ENCODE measurements around the gene HRAS. TPM values are rescaled to one million over a fixed set of nuclear protein-coding genes. Genes with fewer than 3 reads are reported as not detected.
A peak's percentile ranks its signal among the peaks of the same experiment; 100 is the strongest.

HRAS gene
- total and polyA plus RNA-seq, 2 experiments from 2014 or later: 62.1 to 76.9 TPM

DNA sequence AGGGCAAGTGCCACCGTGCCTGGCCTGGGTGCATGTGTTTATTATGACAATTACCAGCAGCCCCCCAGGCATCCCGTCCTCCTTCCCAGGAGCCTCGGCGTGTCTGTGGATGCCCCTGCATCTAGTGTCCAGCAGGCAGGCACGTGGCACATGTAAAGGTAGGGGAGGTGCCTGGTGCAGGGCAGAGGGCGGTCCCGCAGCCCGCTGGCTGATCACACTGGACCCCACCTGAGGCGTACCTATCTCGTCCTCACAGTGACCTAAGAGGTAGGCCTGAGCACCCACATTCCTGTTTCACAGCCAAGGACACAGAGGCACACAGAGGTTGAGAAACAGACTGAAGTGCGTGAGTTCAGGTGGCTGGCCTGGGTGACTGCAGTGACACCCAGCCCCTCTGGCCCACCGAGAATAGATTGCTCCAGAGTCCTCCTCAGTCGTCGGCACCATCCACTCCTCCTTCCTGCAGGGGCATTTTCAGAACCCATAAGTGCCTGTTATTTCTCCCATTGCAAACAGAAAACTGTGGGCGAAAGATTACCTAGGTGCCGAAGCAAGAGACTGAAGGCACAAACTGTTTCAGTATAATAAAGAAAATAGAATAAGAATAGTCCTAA, 37.9 kb upstream of the HRAS start:
- no peak for DNase-seq
- Histone ChIP-seq H3F3A (ENCODE audit: insufficient read depth) (peaks cover 10% of the 10 kb centered on the region), H3K4me1 (ENCODE audit: insufficient read depth) (peaks cover 16% of the 10 kb centered on the region), H4K20me1 (ENCODE audit: insufficient read depth) (no peaks in the 10 kb centered on the region), H3K27ac (no peak overlapping the region), H2AFZ (no peak overlapping the region), H3K9ac (no peak overlapping the region), H3K27me3 (replicated peaks; ENCODE audit: insufficient read depth) (no peaks in the 10 kb centered on the region), H3K4me2 (ENCODE audit: unreplicated experiment) (no peak overlapping the region), H3K36me3 (ENCODE audit: low read depth) (no peaks in the 10 kb centered on the region), H3K79me2 (ENCODE audit: insufficient read depth) (peaks cover 16% of the 10 kb centered on the region), H3K4me3 (no peak overlapping the region), H3K9me2 (ENCODE audit: insufficient read depth) (no peaks in the 10 kb centered on the region), H3K9me3 (ENCODE audit: low read depth) (no peaks in the 10 kb centered on the region)
- TF ChIP-seq EZH2phosphoT487 (IDR thresholded peaks at IDR 0.05; ENCODE audit: insufficient read depth, low read depth): no peak
- TF ChIP-seq EZH2 (IDR thresholded peaks at IDR 0.05; ENCODE audit: insufficient read depth, poor library complexity, severe bottlenecking): no peak
- in situ Hi-C loops (cut with MboI): no loop called here
- 93 to 94% methylated on average over 16 of the region's 16 CpGs for WGBS, 2 experiments (ENCODE audit: low coverage in 1 of 2, low lambda C conversion rate in 2 of 2, missing lambda C conversion rate in 2 of 2)

DNA sequence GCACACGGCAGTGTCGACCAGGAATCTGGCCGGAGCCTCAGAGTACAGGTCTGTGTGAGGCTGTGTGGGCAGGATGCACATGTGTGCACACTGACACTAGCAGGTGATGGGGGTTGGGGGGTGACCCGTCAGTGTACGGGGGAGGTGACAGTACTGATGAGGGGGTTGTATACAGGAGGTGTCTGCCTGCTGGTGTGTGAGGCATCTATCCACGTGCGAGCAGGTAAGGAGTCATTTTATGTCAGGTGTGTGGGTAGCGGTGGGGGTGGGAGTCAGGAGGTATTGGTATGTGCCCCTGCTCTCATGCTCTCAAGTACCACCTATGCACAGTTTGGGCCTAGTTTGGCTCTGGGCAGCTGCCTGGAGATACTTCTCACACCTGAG, 36.4 kb upstream of the HRAS start:
- Histone ChIP-seq H3K4me2 (ENCODE audit: unreplicated experiment) (no peak overlapping the region), H3K4me3 (no peak overlapping the region), H3K36me3 (ENCODE audit: low read depth) (peaks cover 3% of the 10 kb centered on the region), H3K9me2 (ENCODE audit: insufficient read depth) (no peaks in the 10 kb centered on the region), H3K9me3 (ENCODE audit: low read depth) (no peaks in the 10 kb centered on the region), H3K9ac (no peak overlapping the region), H2AFZ (no peak overlapping the region), H3K27ac (no peak overlapping the region), H3K79me2 (ENCODE audit: insufficient read depth) (peaks cover 14% of the 10 kb centered on the region), H3F3A (ENCODE audit: insufficient read depth) (no peaks in the 10 kb centered on the region; the same call in 1 of the 2 replicates), H4K20me1 (ENCODE audit: insufficient read depth) (no peaks in the 10 kb centered on the region), H3K4me1 (ENCODE audit: insufficient read depth) (peaks cover 11% of the 10 kb centered on the region), H3K27me3 (replicated peaks; ENCODE audit: insufficient read depth) (no peaks in the 10 kb centered on the region)
- 60 to 62% methylated on average over 5 to 8 of the region's 8 CpGs for WGBS, 2 experiments (ENCODE audit: low coverage in 1 of 2, low lambda C conversion rate in 2 of 2, missing lambda C conversion rate in 2 of 2)
- DNase-seq: no peak
- in situ Hi-C loops (cut with MboI): no loop called here
- TF ChIP-seq EZH2phosphoT487 (IDR thresholded peaks at IDR 0.05; ENCODE audit: insufficient read depth, low read depth) (no peak), EZH2 (IDR thresholded peaks at IDR 0.05; ENCODE audit: insufficient read depth, poor library complexity, severe bottlenecking) (no peak)

GRCh38 chr11:569158-569885, 33.9 kb upstream of the HRAS start:
- Histone ChIP-seq H3K9me2 (ENCODE audit: insufficient read depth) (no peaks in the 10 kb centered on the region), H3K4me2 (ENCODE audit: unreplicated experiment) (peak overlapping the region; percentile 95), H2AFZ (peak overlapping the region; percentile 73), H3K4me1 (ENCODE audit: insufficient read depth) (peaks cover 12% of the 10 kb centered on the region), H3K27me3 (replicated peaks; ENCODE audit: insufficient read depth) (no peaks in the 10 kb centered on the region), H3K27ac (peak overlapping the region; percentile 46), H3K79me2 (ENCODE audit: insufficient read depth) (peaks cover 23% of the 10 kb centered on the region), H3K4me3 (peak overlapping the region; percentile 83), H3F3A (ENCODE audit: insufficient read depth) (no peaks in the 10 kb centered on the region), H3K9ac (peak overlapping the region; percentile 89), H3K9me3 (ENCODE audit: low read depth) (no peaks in the 10 kb centered on the region), H4K20me1 (ENCODE audit: insufficient read depth) (no peaks in the 10 kb centered on the region), H3K36me3 (ENCODE audit: low read depth) (peaks cover 8% of the 10 kb centered on the region)
- TF ChIP-seq EZH2phosphoT487 (IDR thresholded peaks at IDR 0.05; ENCODE audit: insufficient read depth, low read depth): no peak
- no peak for TF ChIP-seq EZH2 (IDR thresholded peaks at IDR 0.05; ENCODE audit: insufficient read depth, poor library complexity, severe bottlenecking)
- WGBS, 2 experiments (ENCODE audit: low coverage in 1 of 2, low lambda C conversion rate in 2 of 2, missing lambda C conversion rate in 2 of 2): 18 to 21% methylated on average over 34 to 36 of the region's 36 CpGs
- DNase-seq: peak; percentile 50
- in situ Hi-C loops (cut with MboI): no loop called here

- H3K9ac ChIP-seq: peak overlapping the region; percentile 89
- H3K79me2 ChIP-seq (ENCODE audit: insufficient read depth): peaks cover 23% of the 10 kb centered on the region
- peaks cover 11% of the 10 kb centered on the region for H3K4me1 ChIP-seq (ENCODE audit: insufficient read depth)
- DNase-seq: peak; percentile 98
- peak overlapping the region; percentile 95 for H3K4me2 ChIP-seq (ENCODE audit: unreplicated experiment)
- H2AFZ ChIP-seq: peak overlapping the region; percentile 73
- H3K4me3 ChIP-seq: peak overlapping the region; percentile 83
- no peaks in the 10 kb centered on the region for H3K9me3 ChIP-seq (ENCODE audit: low read depth)
- in situ Hi-C loops (cut with MboI): no loop called here
- H3K9me2 ChIP-seq (ENCODE audit: insufficient read depth): no peaks in the 10 kb centered on the region
- H4K20me1 ChIP-seq (ENCODE audit: insufficient read depth): no peaks in the 10 kb centered on the region
- H3K36me3 ChIP-seq (ENCODE audit: low read depth): peaks cover 8% of the 10 kb centered on the region
- peak overlapping the region; percentile 46 for H3K27ac ChIP-seq
- no peaks in the 10 kb centered on the region for H3F3A ChIP-seq (ENCODE audit: insufficient read depth)
- H3K27me3 ChIP-seq (replicated peaks; ENCODE audit: insufficient read depth): no peaks in the 10 kb centered on the region
- TF ChIP-seq EZH2phosphoT487 (IDR thresholded peaks at IDR 0.05; ENCODE audit: insufficient read depth, low read depth) (no peak), EZH2 (IDR thresholded peaks at IDR 0.05; ENCODE audit: insufficient read depth, poor library complexity, severe bottlenecking) (no peak)
- 1 to 2% methylated on average over 56 to 66 of the region's 123 CpGs for WGBS, 2 experiments (ENCODE audit: low coverage in 1 of 2, low lambda C conversion rate in 2 of 2, missing lambda C conversion rate in 2 of 2)
These were observed 33.2 kb upstream of the HRAS start for GRCh38 chr11:568306-569157.

Measured in GM23248 (cell line).